ENCODE data around the gene THAP11.
"Not testable (repeated sequence)": the region's sequence is repeated elsewhere in the genome, so short reads cannot be mapped to it uniquely, and the experiment has no call there.

THAP11 gene

GRCh38 chr16:67860589-67861398 lies 18.7 kb downstream of the THAP11 start:
- Histone ChIP-seq H3K4me1 (ENCODE audit: control extremely low read depth in 1 of 4, control insufficient read depth in 4 of 4, insufficient read depth in 4 of 4, low read length in 3 of 4) (peaks cover 0 to 24% (median 10%) of the 10 kb centered on the region in 4 experiments), H3K27ac (ENCODE audit: insufficient read depth in 1 of 2, low read depth in 1 of 2, low read length in 2 of 2, poor library complexity in 1 of 2, severe bottlenecking in 2 of 2) (peak overlapping the region in 1 of 2 experiments; percentile 25), H3K27me3 (replicated peaks in 2 of 5; ENCODE audit: control insufficient read depth in 4 of 5, insufficient read depth in 5 of 5, low read length in 4 of 5) (no peaks in the 10 kb centered on the region), H3K9me3 (ENCODE audit: control extremely low read depth in 1 of 5, control insufficient read depth in 4 of 5, insufficient read depth in 2 of 5, low read depth in 1 of 5, low read length in 4 of 5) (no peaks in the 10 kb centered on the region), H3K4me3 (ENCODE audit: control insufficient read depth in 1 of 7, extremely low read depth in 1 of 7, insufficient read depth in 4 of 7, low read depth in 2 of 7, low read length in 6 of 7) (no peak overlapping the region), H3K36me3 (ENCODE audit: control insufficient read depth in 4 of 4, insufficient read depth in 4 of 4, low read length in 3 of 4) (peaks cover 9 to 52% (median 19%) of the 10 kb centered on the region in 4 experiments)
- ChIA-PET CTCF (interaction anchor here (5.2 to 18.2 kb wide), 2 partner anchors 13 to 45 kb away, joined by 36 to 155 read pairs; partner anchors contain the start of genes CENPT and NUTF2), POLR2A (no interaction called here)
- no peak for DNase-seq
- WGBS (ENCODE audit: insufficient coverage) = 94% methylated on average over 5 of the region's 8 CpGs

GRCh38 chr16:67861877-67862276 lies 19.8 kb downstream of the THAP11 start:
- 100% methylated on average over 5 of the region's 6 CpGs for WGBS (ENCODE audit: insufficient coverage)
- Histone ChIP-seq H3K4me3 (ENCODE audit: control insufficient read depth in 1 of 7, extremely low read depth in 1 of 7, insufficient read depth in 4 of 7, low read depth in 2 of 7, low read length in 6 of 7) (no peak overlapping the region), H3K27ac (ENCODE audit: insufficient read depth in 1 of 2, low read depth in 1 of 2, low read length in 2 of 2, poor library complexity in 1 of 2, severe bottlenecking in 2 of 2) (peak overlapping the region in 1 of 2 experiments; percentile 28), H3K27me3 (replicated peaks in 2 of 5; ENCODE audit: control insufficient read depth in 4 of 5, insufficient read depth in 5 of 5, low read length in 4 of 5) (no peaks in the 10 kb centered on the region), H3K4me1 (ENCODE audit: control extremely low read depth in 1 of 4, control insufficient read depth in 4 of 4, insufficient read depth in 4 of 4, low read length in 3 of 4) (peaks cover 0 to 19% (median 10%) of the 10 kb centered on the region in 4 experiments), H3K36me3 (ENCODE audit: control insufficient read depth in 4 of 4, insufficient read depth in 4 of 4, low read length in 3 of 4) (peaks cover 9 to 55% (median 25%) of the 10 kb centered on the region in 4 experiments), H3K9me3 (ENCODE audit: control extremely low read depth in 1 of 5, control insufficient read depth in 4 of 5, insufficient read depth in 2 of 5, low read depth in 1 of 5, low read length in 4 of 5) (no peaks in the 10 kb centered on the region)
- CTCF ChIA-PET = interaction anchor here (0.9 to 18.2 kb wide), 7 partner anchors 9 to 191 kb away, joined by 3 to 155 read pairs (median 11); partner anchors contain the start of genes CENPT, NUTF2 and TSNAXIP1
- DNase-seq = no peak
- POLR2A ChIA-PET = no interaction called here

GRCh38 chr16:67862623-67863583 lies 20.8 kb downstream of the THAP11 start:
- POLR2A ChIA-PET = no interaction called here
- H3K27ac ChIP-seq (ENCODE audit: insufficient read depth in 1 of 2, low read depth in 1 of 2, low read length in 2 of 2, poor library complexity in 1 of 2, severe bottlenecking in 2 of 2) = peak overlapping the region in 1 of 2 experiments; percentile 12
- DNase-seq = no peak
- CTCF ChIA-PET = interaction anchor here (0.9 to 18.2 kb wide), 19 partner anchors 8 to 342 kb away, joined by 3 to 155 read pairs (median 4); partner anchors contain the start of genes CENPT, NRN1L, NUTF2 and TSNAXIP1
- H3K9me3 ChIP-seq (ENCODE audit: control extremely low read depth in 1 of 5, control insufficient read depth in 4 of 5, insufficient read depth in 2 of 5, low read depth in 1 of 5, low read length in 4 of 5) = no peaks in the 10 kb centered on the region
- no peak overlapping the region for H3K4me3 ChIP-seq (ENCODE audit: control insufficient read depth in 1 of 7, extremely low read depth in 1 of 7, insufficient read depth in 4 of 7, low read depth in 2 of 7, low read length in 6 of 7)
- peaks cover 0 to 9% (median 3%) of the 10 kb centered on the region in 4 experiments for H3K4me1 ChIP-seq (ENCODE audit: control extremely low read depth in 1 of 4, control insufficient read depth in 4 of 4, insufficient read depth in 4 of 4, low read length in 3 of 4)
- H3K27me3 ChIP-seq (replicated peaks in 2 of 5; ENCODE audit: control insufficient read depth in 4 of 5, insufficient read depth in 5 of 5, low read length in 4 of 5) = no peaks in the 10 kb centered on the region
- WGBS (ENCODE audit: insufficient coverage) = 97% methylated on average over 10 of the region's 11 CpGs
- peaks cover 9 to 61% (median 28%) of the 10 kb centered on the region in 4 experiments for H3K36me3 ChIP-seq (ENCODE audit: control insufficient read depth in 4 of 4, insufficient read depth in 4 of 4, low read length in 3 of 4)

GRCh38 chr16:67864044-67864443 lies 21.9 kb downstream of the THAP11 start:
- CTCF ChIA-PET = interaction anchor here (0.9 to 18.2 kb wide), 11 partner anchors 16 to 343 kb away, joined by 3 to 155 read pairs (median 5); partner anchors contain the start of genes CENPT, NRN1L and NUTF2
- 100% methylated on average over 3 of the region's 6 CpGs for WGBS (ENCODE audit: insufficient coverage)
- H3K36me3 ChIP-seq (ENCODE audit: control insufficient read depth in 4 of 4, insufficient read depth in 4 of 4, low read length in 3 of 4) = peaks cover 9 to 69% (median 34%) of the 10 kb centered on the region in 4 experiments
- POLR2A ChIA-PET; H3K9me3 ChIP-seq (ENCODE audit: control extremely low read depth in 1 of 5, control insufficient read depth in 4 of 5, insufficient read depth in 2 of 5, low read depth in 1 of 5, low read length in 4 of 5); H3K4me3 ChIP-seq (ENCODE audit: control insufficient read depth in 1 of 7, extremely low read depth in 1 of 7, insufficient read depth in 4 of 7, low read depth in 2 of 7, low read length in 6 of 7); H3K27ac ChIP-seq (ENCODE audit: insufficient read depth in 1 of 2, low read depth in 1 of 2, low read length in 2 of 2, poor library complexity in 1 of 2, severe bottlenecking in 2 of 2); H3K27me3 ChIP-seq (replicated peaks in 2 of 5; ENCODE audit: control insufficient read depth in 4 of 5, insufficient read depth in 5 of 5, low read length in 4 of 5); DNase-seq; H3K4me1 ChIP-seq (ENCODE audit: control extremely low read depth in 1 of 4, control insufficient read depth in 4 of 4, insufficient read depth in 4 of 4, low read length in 3 of 4): not testable (repeated sequence)

- no peaks in the 10 kb centered on the region for H3K9me3 ChIP-seq (ENCODE audit: control extremely low read depth in 1 of 5, control insufficient read depth in 4 of 5, insufficient read depth in 2 of 5, low read depth in 1 of 5, low read length in 4 of 5)
- H3K36me3 ChIP-seq (ENCODE audit: control insufficient read depth in 4 of 4, insufficient read depth in 4 of 4, low read length in 3 of 4) = peaks cover 9 to 69% (median 34%) of the 10 kb centered on the region in 4 experiments
- no peaks in the 10 kb centered on the region for H3K4me1 ChIP-seq (ENCODE audit: control extremely low read depth in 1 of 4, control insufficient read depth in 4 of 4, insufficient read depth in 4 of 4, low read length in 3 of 4)
- no peaks in the 10 kb centered on the region for H3K27me3 ChIP-seq (replicated peaks in 2 of 5; ENCODE audit: control insufficient read depth in 4 of 5, insufficient read depth in 5 of 5, low read length in 4 of 5)
- POLR2A ChIA-PET = no interaction called here
- H3K27ac ChIP-seq (ENCODE audit: insufficient read depth in 1 of 2, low read depth in 1 of 2, low read length in 2 of 2, poor library complexity in 1 of 2, severe bottlenecking in 2 of 2) = no peak overlapping the region
- CTCF ChIA-PET = interaction anchor here (1.0 to 18.2 kb wide), 11 partner anchors 13 to 195 kb away, joined by 3 to 155 read pairs (median 7); partner anchors contain the start of genes CENPT and NUTF2
- WGBS (ENCODE audit: insufficient coverage) = 89% methylated on average over 2 of the region's 2 CpGs
- peak in 1 of 3 donors; percentile 18 for DNase-seq
- H3K4me3 ChIP-seq (ENCODE audit: control insufficient read depth in 1 of 7, extremely low read depth in 1 of 7, insufficient read depth in 4 of 7, low read depth in 2 of 7, low read length in 6 of 7) = no peak overlapping the region
These were observed 22.5 kb downstream of the THAP11 start for GRCh38 chr16:67864594-67864993.

- ChIA-PET POLR2A (interaction anchor here (0.6 kb wide), 1 partner anchor 193 kb away, joined by 3 read pairs; no protein-coding TSS in a partner anchor), CTCF (interaction anchor here (0.6 to 18.2 kb wide), 17 partner anchors 12 to 344 kb away, joined by 3 to 155 read pairs (median 4); partner anchors contain the start of genes CENPT, NUTF2 and TSNAXIP1)
- Histone ChIP-seq H3K36me3 (ENCODE audit: control insufficient read depth in 4 of 4, insufficient read depth in 4 of 4, low read length in 3 of 4) (peaks cover 10 to 74% (median 38%) of the 10 kb centered on the region in 4 experiments), H3K27me3 (replicated peaks in 2 of 5; ENCODE audit: control insufficient read depth in 4 of 5, insufficient read depth in 5 of 5, low read length in 4 of 5) (no peaks in the 10 kb centered on the region), H3K4me1 (ENCODE audit: control extremely low read depth in 1 of 4, control insufficient read depth in 4 of 4, insufficient read depth in 4 of 4, low read length in 3 of 4) (no peaks in the 10 kb centered on the region), H3K9me3 (ENCODE audit: control extremely low read depth in 1 of 5, control insufficient read depth in 4 of 5, insufficient read depth in 2 of 5, low read depth in 1 of 5, low read length in 4 of 5) (no peaks in the 10 kb centered on the region), H3K27ac (ENCODE audit: insufficient read depth in 1 of 2, low read depth in 1 of 2, low read length in 2 of 2, poor library complexity in 1 of 2, severe bottlenecking in 2 of 2) (no peak overlapping the region), H3K4me3 (ENCODE audit: control insufficient read depth in 1 of 7, extremely low read depth in 1 of 7, insufficient read depth in 4 of 7, low read depth in 2 of 7, low read length in 6 of 7) (no peak overlapping the region)
- peak; percentile 47 to 73 (median 69) for DNase-seq
- 100% methylated on average over 2 of the region's 2 CpGs for WGBS (ENCODE audit: insufficient coverage)
These were observed 23.2 kb downstream of the THAP11 start for GRCh38 chr16:67865318-67865717.

Measured in common myeloid progenitor, CD34-positive (primary cell).